NCI-H2107 treated with DMSO at 0.1 percent for 48 hours (cell line): ENCODE measurements around the gene ATG5.
A peak's percentile ranks its signal among the peaks of the same experiment; 100 is the strongest.

Experiments
- DNase-seq: peaks from one replicate; lab custom pipeline; 2025; ENCODE audit not compliant: unreplicated experiment; lab: John Stamatoyannopoulos, UW

The ATG5 gene

GRCh38 chr6:106226676-106227075 is 98.9 kb downstream of the ATG5 start:
- no peak for DNase-seq

DNA sequence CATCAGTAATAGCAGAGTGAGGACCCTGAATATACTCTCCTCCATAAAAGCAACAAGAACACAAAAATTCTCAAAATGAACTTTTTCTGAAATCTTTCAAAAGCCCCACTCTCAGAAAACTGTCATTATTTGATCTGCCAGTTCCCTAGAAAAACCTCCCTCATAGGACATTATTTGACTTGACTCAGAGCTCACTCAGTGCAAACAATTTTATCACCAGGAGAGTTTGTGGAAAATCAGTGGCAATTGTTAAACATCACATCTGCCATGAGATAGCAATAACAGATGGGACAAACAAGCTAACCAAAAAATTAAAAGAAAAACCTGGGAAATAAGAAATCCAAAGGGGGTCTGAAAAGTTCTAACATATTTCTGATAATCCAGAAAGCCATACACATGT is 100.0 kb downstream of the ATG5 start:
- DNase-seq = no peak

DNA sequence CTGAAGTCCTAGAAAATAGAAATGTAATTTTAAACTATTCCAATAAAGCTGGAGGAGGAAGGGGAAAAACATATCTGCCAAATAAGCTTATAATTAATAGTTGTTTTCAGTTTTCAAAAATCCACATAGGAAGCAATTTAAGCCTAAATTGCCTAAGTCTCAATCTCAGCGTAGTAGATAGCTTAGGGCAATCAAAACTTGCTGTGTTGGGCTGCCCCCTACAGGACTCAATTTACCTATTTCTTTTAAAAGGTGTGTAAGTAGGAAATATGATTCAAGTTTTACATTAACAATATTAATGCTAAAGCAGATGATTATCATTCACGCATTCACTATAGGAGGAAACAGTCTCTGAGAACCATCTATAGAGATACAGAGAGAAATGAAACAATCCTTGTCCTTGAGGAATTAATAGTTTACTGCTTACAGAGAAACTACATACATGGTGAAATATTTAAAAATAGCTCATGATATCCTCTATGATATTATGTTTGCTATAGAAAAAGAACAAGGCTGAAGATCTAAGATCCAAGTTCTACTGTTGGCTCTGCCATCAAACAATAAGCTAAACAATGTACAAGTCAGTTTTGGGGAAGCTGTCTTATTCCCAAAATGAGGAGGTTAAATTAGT is 102.1 kb downstream of the ATG5 start:
- DNase-seq = peak; percentile 56

DNA sequence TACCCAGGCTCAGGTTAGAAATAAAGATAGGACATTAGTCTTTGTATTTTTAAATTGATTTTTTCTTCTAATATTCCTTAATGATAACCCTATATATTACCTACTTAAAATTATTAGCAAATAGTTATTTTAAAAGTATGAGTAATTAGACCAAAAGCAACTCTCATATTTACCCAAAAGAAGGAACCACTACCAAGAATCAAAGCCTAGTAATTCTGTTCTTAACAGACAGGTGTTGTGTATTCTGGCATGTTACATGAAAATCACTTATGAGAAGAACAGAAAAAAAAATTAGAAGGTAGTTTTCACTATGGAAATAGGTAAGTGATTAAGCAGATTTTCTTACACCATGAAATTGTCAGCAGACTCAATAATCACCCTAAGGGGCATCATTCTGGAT is 105.1 kb downstream of the ATG5 start:
- no peak for DNase-seq

DNA sequence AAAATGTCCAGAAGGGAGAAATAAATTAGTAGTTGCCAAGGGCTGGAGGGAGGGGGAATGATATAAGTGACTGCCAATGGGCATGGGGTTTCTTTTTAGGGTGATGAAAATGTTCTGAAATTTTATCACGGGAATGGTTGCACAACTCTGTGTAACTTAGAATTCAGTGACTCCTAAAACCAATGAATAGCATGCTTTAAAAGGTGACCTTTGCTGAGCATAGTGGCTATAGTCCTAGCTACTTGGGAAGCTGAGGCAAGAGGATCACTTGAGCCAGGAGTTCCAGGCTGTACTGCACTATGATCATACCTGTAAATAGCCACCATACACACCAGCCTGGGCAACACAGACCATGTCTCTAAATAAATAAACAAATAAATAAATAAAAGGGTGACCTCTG is 109.0 kb downstream of the ATG5 start:
- no peak for DNase-seq

DNA sequence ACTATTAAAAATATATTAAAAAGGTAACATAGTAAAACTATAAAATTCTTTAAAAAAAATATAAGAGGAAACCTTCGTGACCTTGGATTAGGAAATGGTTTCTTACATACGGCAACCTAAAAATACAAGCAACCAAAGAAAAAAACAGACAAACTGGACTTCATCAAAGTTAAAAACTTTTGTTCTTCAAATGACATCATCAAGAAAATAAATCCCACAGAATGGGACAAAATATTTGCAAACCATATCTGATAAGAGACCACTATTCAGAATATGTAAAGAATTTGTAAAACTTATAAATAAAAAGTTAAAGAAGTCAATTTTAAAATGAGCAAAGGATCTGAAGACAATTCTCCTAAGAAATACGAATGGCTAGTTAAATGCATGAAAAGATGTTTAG is 110.0 kb downstream of the ATG5 start:
- DNase-seq = no peak

- DNase-seq = no peak
Measured at GRCh38 chr6:106214531-106214930, 111.0 kb downstream of the ATG5 start.

DNA sequence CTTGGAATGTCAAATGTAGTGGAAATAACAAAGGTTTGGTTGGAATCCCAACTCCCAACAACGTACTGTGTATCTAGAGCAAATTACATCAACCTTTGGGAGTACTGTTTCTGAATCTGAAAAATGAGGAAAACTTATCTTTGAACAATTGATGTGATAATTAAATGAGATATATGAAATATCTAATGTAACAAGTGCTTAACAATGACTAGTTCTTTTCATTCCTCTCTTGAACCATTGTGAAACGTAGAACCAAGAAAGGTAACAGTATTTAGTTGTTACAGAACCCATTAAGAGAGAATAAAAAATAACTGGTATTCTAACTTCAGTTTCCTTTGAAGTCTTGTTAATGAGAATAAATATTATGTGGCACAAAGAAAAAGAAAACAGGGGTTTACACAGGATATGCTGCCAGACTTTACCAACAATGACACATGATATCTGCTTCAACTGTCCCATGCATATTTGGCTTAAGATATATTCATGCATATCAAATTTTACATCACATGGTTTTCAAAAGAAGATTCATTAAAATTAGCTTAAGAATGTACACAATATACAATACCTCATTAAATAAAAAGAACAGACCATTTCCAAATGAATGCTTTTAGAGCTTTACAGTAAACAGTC is 111.8 kb downstream of the ATG5 start:
- DNase-seq = no peak

- DNase-seq = no peak
Measured at GRCh38 chr6:106212576-106212975, 113.0 kb downstream of the ATG5 start.

- DNase-seq = no peak
Measured at GRCh38 chr6:106206905-106207304, 118.7 kb downstream of the ATG5 start.

- DNase-seq = no peak
Measured at GRCh38 chr6:106204961-106205360, 120.6 kb downstream of the ATG5 start.

DNA sequence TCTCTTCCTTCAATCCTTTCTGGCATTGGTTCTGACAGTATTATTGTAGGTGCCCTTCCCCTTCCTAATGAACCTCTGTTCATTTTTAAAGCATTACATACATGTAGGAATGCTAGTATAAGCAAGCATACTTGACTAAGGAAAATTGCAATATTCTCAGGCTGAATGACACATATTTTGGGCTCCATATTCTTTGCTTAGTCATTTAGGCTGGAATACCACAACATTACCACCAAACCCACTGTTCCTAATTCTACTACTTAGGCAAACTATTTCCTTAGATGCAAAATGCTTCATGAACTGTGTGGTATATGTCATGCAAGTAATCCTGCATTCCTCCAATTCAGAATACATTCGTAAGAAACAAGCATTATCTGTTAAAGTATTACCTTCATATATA is 125.6 kb downstream of the ATG5 start:
- DNase-seq = no peak

GRCh38 chr6:106199331-106199730 is 126.2 kb downstream of the ATG5 start:
- no peak for DNase-seq

DNA sequence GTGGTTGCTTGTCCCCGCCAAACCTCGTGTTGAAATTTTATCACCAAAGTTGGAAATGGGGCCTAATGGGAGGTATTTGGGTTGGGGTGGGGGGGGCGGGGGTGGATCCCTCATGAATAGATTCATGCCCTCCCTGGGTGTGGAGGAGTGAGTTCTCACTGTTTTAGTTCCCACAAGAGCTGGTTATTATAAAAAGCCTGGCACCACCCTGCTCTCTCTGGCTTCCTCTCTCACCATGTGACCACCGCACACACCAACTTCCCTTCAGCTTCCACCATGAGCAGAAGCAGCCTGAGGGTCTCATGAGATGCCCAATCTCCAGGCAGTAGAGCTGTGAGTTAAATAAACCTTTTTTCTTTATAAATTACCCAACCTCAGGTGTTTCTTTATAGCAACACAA is 128.1 kb downstream of the ATG5 start:
- DNase-seq = no peak

DNA sequence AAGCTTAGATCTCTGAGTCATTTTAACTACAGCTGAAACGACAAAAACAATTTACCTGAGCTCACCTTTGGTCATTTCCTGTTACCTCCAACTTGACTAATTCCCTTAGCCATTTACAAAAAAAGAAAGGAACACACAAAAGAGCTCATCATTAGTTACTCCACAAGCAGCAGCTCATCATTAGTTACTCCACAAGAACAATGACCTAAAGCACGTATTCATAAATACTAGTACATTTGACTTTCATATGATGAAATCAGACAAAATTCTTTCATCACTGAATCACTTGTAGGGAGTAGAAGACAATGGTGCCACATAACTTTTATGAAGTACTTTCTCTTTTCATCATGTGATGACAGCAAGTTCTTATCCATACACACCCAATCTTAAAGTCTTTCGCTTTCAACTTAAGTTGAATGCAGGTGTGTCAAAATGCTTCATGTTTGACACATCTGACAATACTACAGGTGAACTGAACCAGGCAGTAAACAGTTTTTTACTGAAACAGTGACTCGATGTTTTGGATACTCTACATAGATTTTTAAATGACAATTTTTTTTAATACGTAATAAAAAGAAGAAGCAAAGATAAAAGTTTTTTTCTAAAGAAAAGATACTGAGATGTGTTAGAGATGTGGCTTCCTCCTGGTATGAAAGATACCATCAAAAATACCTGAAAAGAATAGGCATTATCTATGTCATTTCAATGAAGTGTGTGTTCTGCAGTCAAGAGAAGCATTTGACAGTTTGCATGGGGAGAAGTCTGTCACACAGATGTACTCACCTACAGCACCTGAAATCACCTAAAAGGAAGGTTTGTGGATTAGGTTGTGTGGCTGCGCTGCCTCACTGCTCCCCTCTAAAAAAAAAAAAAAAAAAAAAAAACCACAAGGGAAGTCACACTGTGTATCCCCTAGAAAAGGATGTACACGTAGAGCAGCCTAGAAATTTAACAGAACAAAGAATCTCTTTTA is 130.3 kb downstream of the ATG5 start:
- no peak for DNase-seq

GRCh38 chr6:106192824-106193223 is 132.7 kb downstream of the ATG5 start:
- DNase-seq = no peak

DNA sequence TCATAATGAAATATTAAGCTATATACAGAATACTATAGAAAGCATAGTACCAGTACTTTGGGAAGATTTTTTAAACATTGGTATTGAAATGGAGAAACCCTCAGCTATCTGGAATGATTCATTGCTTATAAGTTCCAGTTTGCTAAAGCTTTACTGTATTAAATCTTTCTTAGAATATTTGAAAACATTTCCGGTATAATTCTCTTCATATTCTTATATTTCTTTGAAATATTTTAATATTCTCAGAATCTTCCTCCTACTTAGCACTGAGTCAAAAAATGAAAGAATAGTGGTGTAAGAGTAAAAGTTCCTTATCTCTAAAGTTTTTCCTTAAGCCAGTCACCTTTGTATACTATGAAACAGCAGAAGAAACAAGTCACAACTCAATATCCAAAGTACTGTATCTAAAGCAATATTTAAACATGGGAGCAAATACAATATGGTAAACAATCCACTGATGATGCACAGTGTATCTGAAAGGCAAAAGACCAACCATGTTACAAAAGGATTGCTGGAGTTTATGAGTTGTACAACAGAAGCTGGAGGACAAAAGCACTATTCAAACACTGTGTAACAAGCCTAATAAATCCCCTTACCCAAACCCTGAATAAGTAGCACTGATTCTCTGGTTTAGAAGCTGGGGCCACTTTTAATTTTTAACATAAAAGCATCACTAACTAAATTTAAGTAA is 137.3 kb downstream of the ATG5 start:
- no peak for DNase-seq

DNA sequence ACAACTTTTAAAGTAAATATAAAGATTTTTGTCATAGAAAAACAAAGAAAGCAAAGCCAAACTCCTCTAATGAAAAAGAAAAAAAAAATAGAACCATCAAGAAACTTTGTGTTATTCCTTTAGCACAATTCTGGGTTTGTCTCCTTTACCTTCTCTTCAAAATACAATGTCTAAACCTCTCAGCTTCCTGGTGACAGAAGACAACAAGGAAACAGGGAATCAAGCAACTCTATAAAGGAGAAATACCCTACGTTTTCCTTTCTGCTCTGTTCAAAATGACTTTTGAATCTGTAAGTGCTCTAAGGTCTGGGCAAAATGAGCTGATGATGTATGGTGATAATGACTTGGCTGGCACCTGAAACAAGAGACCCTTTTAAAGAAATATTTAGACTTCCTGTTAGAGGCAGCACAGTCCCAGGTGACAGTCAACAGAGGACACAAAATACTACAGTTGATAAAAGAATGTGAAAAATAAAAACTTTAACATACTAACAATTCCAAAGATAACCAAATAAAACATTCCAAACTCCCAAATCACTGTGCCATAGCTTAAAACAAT is 138.1 kb downstream of the ATG5 start:
- no peak for DNase-seq

- DNase-seq = no peak
Measured at GRCh38 chr6:106186714-106187113, 138.8 kb downstream of the ATG5 start.

GRCh38 chr6:106186172-106186571 is 139.4 kb downstream of the ATG5 start:
- no peak for DNase-seq

DNA sequence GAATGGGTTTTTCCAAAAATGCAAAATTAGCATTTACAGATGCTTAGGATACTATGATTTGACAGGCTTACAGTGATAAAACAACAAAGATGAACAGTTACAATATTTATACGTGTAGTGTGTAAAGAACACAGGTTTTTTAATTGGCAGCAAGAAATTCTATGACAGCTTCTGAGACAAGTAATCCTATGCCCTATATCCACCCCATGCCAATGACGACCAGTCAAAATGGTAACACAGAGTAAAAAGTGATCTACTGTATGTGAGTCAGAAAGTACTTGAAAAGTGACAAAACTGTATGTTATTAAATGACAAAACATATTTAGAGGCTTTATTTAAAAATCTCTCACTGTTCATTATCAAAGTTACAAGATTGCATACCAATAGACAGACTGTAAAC is 139.9 kb downstream of the ATG5 start:
- no peak for DNase-seq
